ENCODE results near the gene CMSS1. TPM values are rescaled to one million over a fixed set of nuclear protein-coding genes. Genes with fewer than 3 reads are reported as not detected.

Gene CMSS1
- 17.3 TPM for total RNA-seq
- long read RNA-seq, partial matches to known transcripts = 0 of 4 reads
- long read RNA-seq, other reads (novel, unspliced or antisense) = 4 of 4 reads

- ATAC-seq (peak; percentile 98 to 99), DNase-seq (peak; percentile 97)
- no peaks in the 10 kb centered on the region for H3K27me3 ChIP-seq (ENCODE audit: low read depth)
- peak within 1 kb of the TSS; percentile 76 for H3K4me3 ChIP-seq
- no peaks in the 10 kb centered on the region for H3K36me3 ChIP-seq
- intact Hi-C loops (cut with DNase I) = no loop called here
- H3K9me3 ChIP-seq = no peaks in the 10 kb centered on the region
- H3K4me1 ChIP-seq = peaks cover 22% of the 10 kb centered on the region
- TF ChIP-seq CTCF (IDR thresholded peaks at IDR 0.05) = peak; percentile 35
- peak within 1 kb of the TSS; percentile 89 for H3K27ac ChIP-seq
Observed at GRCh38 chr3:99817437-99818240, at the start of gene CMSS1. CMSS1 (plus strand) TSS chr3:99817862.

GRCh38 chr3:99768126-99768525 is 49.5 kb upstream of the CMSS1 start:
- H3K4me1 ChIP-seq = no peaks in the 10 kb centered on the region
- H3K27me3 ChIP-seq (ENCODE audit: low read depth) = no peaks in the 10 kb centered on the region
- ATAC-seq = no peak
- H3K9me3 ChIP-seq = no peaks in the 10 kb centered on the region
- H3K4me3 ChIP-seq = no peak overlapping the region
- no peak for TF ChIP-seq CTCF (IDR thresholded peaks at IDR 0.05)
- H3K27ac ChIP-seq = no peak overlapping the region
- no peaks in the 10 kb centered on the region for H3K36me3 ChIP-seq
- no peak for DNase-seq
- intact Hi-C loops (cut with DNase I) = no loop called here

- no peak for ATAC-seq
Observed at GRCh38 chr3:99768808-99769501, 48.7 kb upstream of the CMSS1 start.

GRCh38 chr3:99772171-99772570 is 45.5 kb upstream of the CMSS1 start:
- Histone ChIP-seq H3K36me3 (no peaks in the 10 kb centered on the region), H3K4me1 (no peaks in the 10 kb centered on the region), H3K9me3 (no peaks in the 10 kb centered on the region), H3K4me3 (no peak overlapping the region), H3K27ac (no peak overlapping the region), H3K27me3 (ENCODE audit: low read depth) (no peaks in the 10 kb centered on the region)
- ATAC-seq (no peak), DNase-seq (no peak)
- intact Hi-C loops (cut with DNase I) = no loop called here
- TF ChIP-seq CTCF (IDR thresholded peaks at IDR 0.05) = no peak

More at GRCh38 chr3:99768808-99769501, 48.7 kb upstream of the CMSS1 start:
- H3K9me3 ChIP-seq = no peaks in the 10 kb centered on the region
- H3K27ac ChIP-seq = no peak overlapping the region
- H3K4me1 ChIP-seq = no peaks in the 10 kb centered on the region
- H3K36me3 ChIP-seq = no peaks in the 10 kb centered on the region
- intact Hi-C loops (cut with DNase I) = no loop called here
- no peak for DNase-seq
- no peak for TF ChIP-seq CTCF (IDR thresholded peaks at IDR 0.05)
- no peak overlapping the region for H3K4me3 ChIP-seq
- H3K27me3 ChIP-seq (ENCODE audit: low read depth) = no peaks in the 10 kb centered on the region

GRCh38 chr3:99772671-99773070 is 45.0 kb upstream of the CMSS1 start:
- Histone ChIP-seq H3K27ac (no peak overlapping the region), H3K4me3 (no peak overlapping the region), H3K27me3 (ENCODE audit: low read depth) (no peaks in the 10 kb centered on the region), H3K36me3 (no peaks in the 10 kb centered on the region), H3K4me1 (no peaks in the 10 kb centered on the region), H3K9me3 (no peaks in the 10 kb centered on the region)
- no peak for DNase-seq
- no peak for ATAC-seq
- TF ChIP-seq CTCF (IDR thresholded peaks at IDR 0.05) = no peak
- intact Hi-C loops (cut with DNase I) = no loop called here

Data from lower lobe of right lung (tissue), 2 donors.